T-helper 1 cell (primary cell): Measurements from ENCODE around the gene FAM216A.
"Not testable (repeated sequence)": the region's sequence is repeated elsewhere in the genome, so short reads cannot be mapped to it uniquely, and the experiment has no call there.

Experiments used
- DNase-seq, 5 donors: peaks; one replicate each; pipeline ENCODE4 v3.0.0-alpha.2; 2012 to 2020

The FAM216A gene

GRCh38 chr12:110501399-110501751 is 32.7 kb downstream of the FAM216A start:
- no peak for DNase-seq

DNA sequence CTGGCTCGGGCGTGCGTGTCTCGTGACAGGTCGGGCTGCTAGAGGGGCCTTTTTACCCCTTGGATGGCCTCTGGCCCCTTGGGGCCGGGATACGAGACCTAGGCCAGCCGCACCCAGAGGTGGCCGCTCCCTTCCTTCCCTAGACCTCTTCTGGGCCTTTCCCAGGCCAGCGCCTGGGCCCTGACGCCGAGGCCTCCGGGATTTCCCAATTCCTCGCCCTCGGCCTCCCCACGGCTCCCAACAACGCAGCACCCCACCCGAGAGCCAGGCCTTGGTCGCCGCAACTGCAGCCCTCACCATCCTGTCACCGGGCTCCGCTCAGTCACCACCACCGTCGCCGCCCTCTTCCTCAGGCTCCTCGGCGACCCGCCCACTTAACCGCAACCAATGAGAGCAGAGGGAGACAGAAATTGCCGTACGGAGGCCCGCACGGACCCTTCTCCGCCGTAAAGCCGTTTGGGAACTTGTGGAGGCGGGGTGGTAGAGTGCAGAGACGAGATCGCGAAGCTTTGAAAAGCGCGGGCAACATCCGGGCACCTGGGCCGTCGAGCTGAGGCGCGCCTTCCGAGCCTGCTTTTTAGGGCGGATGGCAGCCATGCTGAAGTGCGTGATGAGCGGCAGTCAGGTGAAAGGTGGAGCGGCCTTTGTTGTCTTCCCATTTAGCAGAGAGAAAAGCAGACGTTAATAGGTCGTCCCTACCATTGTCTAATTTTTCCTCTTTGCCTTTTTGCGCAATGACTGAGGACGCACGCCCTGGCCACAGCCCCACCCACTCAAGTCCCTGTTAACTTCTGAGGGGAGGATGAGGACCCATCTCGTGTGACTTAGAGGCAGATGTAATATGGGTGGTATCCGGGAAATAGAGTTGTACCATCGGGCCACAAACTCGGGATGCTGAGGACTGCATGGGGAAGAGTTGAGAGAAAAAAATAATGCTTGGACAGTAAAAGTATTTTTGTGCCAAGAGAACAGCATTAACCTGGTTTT is 33.4 kb downstream of the FAM216A start, which contains the start of the genes RAD9B and VPS29:
Gene RAD9B (plus strand): TSS at position 580 of the 987 bp plus-strand sequence. CDS start 7 bp downstream, at position 587.
Gene VPS29 (minus strand): TSS at position 360 of the 987 bp plus-strand sequence. CDS start 60 bp downstream, at position 300.
- peak; percentile 97 to 99 (median 99) for DNase-seq

GRCh38 chr12:110503432-110503831 is 34.8 kb downstream of the FAM216A start:
- no peak for DNase-seq

GRCh38 chr12:110505332-110505731 is 36.7 kb downstream of the FAM216A start:
- DNase-seq, result no peak

GRCh38 chr12:110508071-110508586 is 39.5 kb downstream of the FAM216A start:
- DNase-seq, result no peak

GRCh38 chr12:110513842-110514241 is 45.2 kb downstream of the FAM216A start:
- no peak for DNase-seq

- no peak for DNase-seq
Measured at GRCh38 chr12:110514363-110514762, 45.7 kb downstream of the FAM216A start.

DNA sequence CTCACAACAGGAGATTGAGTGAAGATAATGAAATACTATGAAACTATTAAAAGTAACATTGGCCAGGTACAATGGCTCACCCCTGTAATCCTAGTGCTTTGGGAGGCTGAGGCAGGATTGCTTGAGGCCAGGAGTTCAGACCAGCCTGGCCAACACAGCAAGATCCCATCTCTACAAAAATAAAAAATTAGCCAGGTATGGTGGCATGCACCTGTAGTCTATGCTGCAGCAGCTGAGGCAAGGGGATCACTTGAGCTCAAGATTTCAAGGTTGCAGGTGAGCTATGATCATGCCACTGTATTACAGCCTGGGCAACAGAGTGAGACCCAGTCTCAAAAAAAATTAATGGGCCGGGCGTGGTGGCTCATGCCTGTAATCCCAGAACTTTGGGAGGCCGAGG is 48.4 kb downstream of the FAM216A start:
- no peak for DNase-seq

GRCh38 chr12:110518014-110518413 is 49.4 kb downstream of the FAM216A start:
- not testable (repeated sequence) for DNase-seq

- DNase-seq, result peak in 1 of 5 donors; percentile 38
Measured at GRCh38 chr12:110520876-110521712, 52.4 kb downstream of the FAM216A start.

DNA sequence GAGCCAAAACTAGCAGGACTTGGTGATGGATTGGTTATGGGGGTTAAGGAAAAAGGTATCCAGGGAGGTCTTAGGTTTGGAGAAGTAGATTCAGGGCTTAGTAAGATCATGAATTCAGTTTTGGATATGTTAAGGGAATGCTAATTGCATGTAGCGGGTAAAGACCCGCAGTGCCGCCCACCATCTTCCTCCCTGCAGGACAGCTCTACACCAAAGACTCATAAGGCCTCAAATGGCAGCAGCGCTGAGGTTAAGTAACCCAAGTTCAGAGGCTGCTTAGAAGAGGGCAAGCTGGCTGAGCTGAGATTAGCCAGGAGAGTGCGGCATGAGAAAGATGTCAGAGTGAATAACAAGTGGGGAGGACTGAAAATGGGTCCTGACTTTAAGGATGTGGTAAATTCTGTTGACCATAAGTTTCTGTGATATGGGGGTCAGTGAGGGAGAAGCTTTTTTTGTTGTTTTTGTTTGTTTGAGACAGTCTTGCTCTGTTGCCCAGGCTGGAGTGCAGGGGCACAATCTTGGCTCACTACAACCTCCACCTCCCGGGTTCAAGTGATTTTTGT is 59.7 kb downstream of the FAM216A start:
- no peak for DNase-seq

DNA sequence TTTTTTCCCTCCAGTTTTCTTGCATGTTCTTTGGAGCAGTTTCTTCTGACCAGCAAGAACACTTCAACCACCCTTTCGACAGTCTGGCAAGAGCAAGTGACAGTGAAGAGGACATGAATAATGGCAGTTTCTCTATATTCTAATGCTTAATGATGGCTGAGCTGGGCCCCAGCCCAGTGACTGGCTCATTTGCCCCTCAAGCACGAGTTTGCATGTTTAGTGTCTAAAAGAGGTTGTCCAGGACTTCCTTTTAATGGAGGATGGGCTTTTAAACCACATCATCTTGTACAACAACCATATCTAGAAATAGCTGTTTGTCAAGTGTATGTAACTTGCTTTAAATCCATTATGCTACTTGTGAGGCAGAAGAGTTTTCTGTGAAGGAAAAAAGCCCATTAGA is 61.9 kb downstream of the FAM216A start:
- no peak for DNase-seq

- DNase-seq, result peak in 1 of 5 donors; percentile 8
Measured at GRCh38 chr12:110531741-110532333, 63.2 kb downstream of the FAM216A start.

DNA sequence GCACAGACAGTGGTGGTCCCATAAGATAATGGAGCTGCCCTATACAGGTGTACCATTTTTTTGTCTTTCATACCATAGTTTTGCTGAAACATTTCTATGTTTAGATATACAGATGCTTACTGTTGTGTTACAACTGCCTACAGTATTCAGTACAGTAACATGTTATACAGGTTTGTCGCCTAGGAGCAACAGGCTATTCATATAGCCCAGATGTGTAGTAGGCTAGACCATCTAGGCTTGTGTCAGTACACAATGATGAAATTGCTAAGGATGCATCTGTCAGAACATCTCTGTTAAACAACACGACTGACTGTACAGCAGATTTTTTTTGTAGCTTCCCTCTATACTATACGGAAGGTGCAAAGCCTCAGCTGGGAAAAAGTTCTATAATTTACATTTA is 64.0 kb downstream of the FAM216A start:
- no peak for DNase-seq

DNA sequence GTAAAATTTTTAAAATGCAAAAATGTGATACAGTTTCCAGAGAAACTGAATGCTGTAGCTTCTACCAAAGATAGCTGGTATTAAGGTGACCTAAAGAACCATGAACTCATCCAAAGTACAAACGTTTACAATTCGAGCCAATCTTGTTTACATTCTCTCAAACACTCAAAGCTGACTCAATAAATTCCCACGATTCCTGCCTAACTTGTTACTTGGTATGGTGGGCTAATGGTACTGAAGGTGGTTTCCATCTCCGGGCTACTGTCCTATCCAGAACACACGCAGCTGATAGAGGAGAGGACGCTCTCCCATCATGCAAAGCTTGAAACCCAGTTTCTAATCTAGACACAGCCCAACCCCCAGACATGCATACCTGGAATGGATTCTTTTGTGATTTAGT is 65.0 kb downstream of the FAM216A start:
- no peak for DNase-seq

- DNase-seq, result no peak
Measured at GRCh38 chr12:110534811-110535210, 66.2 kb downstream of the FAM216A start.

- DNase-seq, result no peak
Measured at GRCh38 chr12:110536834-110537604, 68.4 kb downstream of the FAM216A start.

DNA sequence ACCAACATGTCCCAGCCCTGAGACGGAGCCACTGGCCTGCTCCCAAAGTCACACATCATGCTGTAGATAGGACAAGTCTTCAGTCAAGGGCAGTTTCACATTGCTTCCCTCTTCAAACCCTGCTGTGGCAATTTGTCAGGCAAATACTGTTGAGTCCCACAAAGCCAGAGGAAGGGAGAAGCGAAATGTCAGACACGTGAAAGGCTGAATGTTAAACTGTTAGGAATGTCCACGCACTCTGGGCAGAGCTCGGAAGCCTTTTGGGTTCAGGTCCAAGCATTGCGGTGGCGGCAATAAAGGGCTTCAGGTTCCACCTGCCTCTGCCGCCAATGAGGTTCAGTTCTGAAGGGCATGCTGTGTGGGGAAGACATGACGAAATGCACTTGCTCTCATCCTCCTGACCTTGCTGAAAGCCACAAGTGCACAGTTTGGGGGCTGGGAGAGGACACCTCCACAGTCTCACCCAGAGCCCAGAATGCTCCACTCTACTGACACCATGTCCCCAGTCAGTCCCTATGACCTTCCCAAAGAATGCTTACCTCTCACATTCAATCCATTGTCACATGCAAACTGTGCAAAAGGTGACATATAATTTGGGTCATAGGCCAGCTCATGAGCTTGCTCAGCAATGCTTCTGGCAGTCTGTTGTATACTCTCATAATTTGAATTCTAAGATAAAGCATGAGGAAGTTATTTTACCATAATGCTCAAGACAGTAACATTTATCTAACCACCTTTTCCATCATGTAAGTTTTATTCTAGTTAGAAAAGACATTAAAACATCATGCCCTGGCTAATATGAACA is 69.2 kb downstream of the FAM216A start:
- DNase-seq, result no peak

GRCh38 chr12:110538869-110539622 is 70.4 kb downstream of the FAM216A start:
- no peak for DNase-seq
